Measurements from ENCODE around the gene INSRR. TPM values are rescaled to one million over a fixed set of nuclear protein-coding genes. Genes with fewer than 3 reads are reported as not detected.

The INSRR gene
- total and polyA plus RNA-seq, 7 experiments from 2014 or later, result 0.63 TPM; not detected in 6

GRCh38 chr1:156814571-156815260, 44.2 kb downstream of the INSRR start:
- Histone ChIP-seq H3K27me3 (ENCODE audit: control insufficient read depth in 2 of 2, insufficient read depth in 2 of 2, low read length in 2 of 2) (no peaks in the 10 kb centered on the region), H3K4me1 (ENCODE audit: control insufficient read depth in 2 of 2, insufficient read depth in 2 of 2, low read length in 2 of 2) (peaks cover 33 to 59% of the 10 kb centered on the region in 2 donors), H3K4me3 (ENCODE audit: low read length) (peak overlapping the region; percentile 83), H3K9me3 (ENCODE audit: control insufficient read depth in 2 of 3, low read length in 3 of 3) (no peaks in the 10 kb centered on the region), H3K36me3 (ENCODE audit: control insufficient read depth in 2 of 3, insufficient read depth in 3 of 3, low read length in 3 of 3) (peaks cover 0 to 14% (median 12%) of the 10 kb centered on the region in 3 experiments), H3K27ac (ENCODE audit: low read depth, low read length) (peak overlapping the region; percentile 98)
- CTCF ChIA-PET, result interaction anchor here (0.6 to 3.4 kb wide), 13 partner anchors 8 to 125 kb away, joined by 3 to 12 read pairs (median 3); partner anchors contain the start of genes HDGF and NTRK1
- ATAC-seq (no peak), DNase-seq (peak in 2 of 9 donors; percentile 36 to 58)
- Mint-ChIP-seq H3K4me3 (peak overlapping the region; percentile 82 to 97 (median 84)), H3K27ac (peak overlapping the region; percentile 97 to 100 (median 99)), H3K27me3 (no peaks in the 10 kb centered on the region), H3K9me3 (peaks cover 0 to 6% (median 0%) of the 10 kb centered on the region in 11 donors), H3K4me1 (peaks cover 45 to 72% (median 59%) of the 10 kb centered on the region in 7 donors), H3K36me3 (peaks cover 0 to 53% (median 15%) of the 10 kb centered on the region in 5 donors)
- intact Hi-C loops (cut with micrococcal nuclease), result loop anchor here in 1 of 2 donors (2.0 to 5.0 kb wide), 2 partner anchors 24 to 323 kb away; partner anchors contain the start of gene ETV3
- POLR2A ChIA-PET, result interaction anchor here (1.1 to 1.3 kb wide), 2 partner anchors 14 to 46 kb away, joined by 3 to 4 read pairs; partner anchors contain the start of gene NTRK1

GRCh38 chr1:156813750-156814570, 45.0 kb downstream of the INSRR start:
- ChIA-PET CTCF (interaction anchor here (0.6 to 3.4 kb wide), 14 partner anchors 9 to 167 kb away, joined by 3 to 12 read pairs (median 3); partner anchors contain the start of genes HDGF and NTRK1), POLR2A (interaction anchor here (1.3 kb wide), 1 partner anchor 47 kb away, joined by 4 read pairs; the partner anchor contains the start of gene NTRK1)
- DNase-seq, result peak; percentile 54 to 79 (median 70)
- H3K9me3 Mint-ChIP-seq, result peaks cover 0 to 6% (median 0%) of the 10 kb centered on the region in 11 donors
- peaks cover 45 to 76% (median 60%) of the 10 kb centered on the region in 7 donors for H3K4me1 Mint-ChIP-seq
- Histone ChIP-seq H3K9me3 (ENCODE audit: control insufficient read depth in 2 of 3, low read length in 3 of 3) (no peaks in the 10 kb centered on the region), H3K27ac (ENCODE audit: low read depth, low read length) (peak overlapping the region; percentile 98), H3K36me3 (ENCODE audit: control insufficient read depth in 2 of 3, insufficient read depth in 3 of 3, low read length in 3 of 3) (peaks cover 0 to 19% (median 14%) of the 10 kb centered on the region in 3 experiments), H3K27me3 (ENCODE audit: control insufficient read depth in 2 of 2, insufficient read depth in 2 of 2, low read length in 2 of 2) (no peaks in the 10 kb centered on the region), H3K4me3 (ENCODE audit: low read length) (peak overlapping the region; percentile 83), H3K4me1 (ENCODE audit: control insufficient read depth in 2 of 2, insufficient read depth in 2 of 2, low read length in 2 of 2) (peaks cover 33 to 59% of the 10 kb centered on the region in 2 donors)
- peaks cover 0 to 58% (median 15%) of the 10 kb centered on the region in 5 donors for H3K36me3 Mint-ChIP-seq
- intact Hi-C loops (cut with micrococcal nuclease), result loop anchor here in 1 of 2 donors (2.0 kb wide), 1 partner anchor 25 kb away; no protein-coding TSS in a partner anchor
- H3K27ac Mint-ChIP-seq, result peak overlapping the region; percentile 90 to 100 (median 99)
- no peaks in the 10 kb centered on the region for H3K27me3 Mint-ChIP-seq
- peak; percentile 45 for ATAC-seq
- peak overlapping the region; percentile 82 to 97 (median 84) for H3K4me3 Mint-ChIP-seq

GRCh38 chr1:156813298-156813697, 45.6 kb downstream of the INSRR start:
- no peak for DNase-seq
- intact Hi-C loops (cut with micrococcal nuclease), result no loop called here
- Mint-ChIP-seq H3K4me1 (peaks cover 48 to 79% (median 60%) of the 10 kb centered on the region in 7 donors), H3K27ac (peak overlapping the region in 8 of 9 donors; percentile 97 to 100 (median 99)), H3K4me3 (peak overlapping the region; percentile 82 to 97 (median 84)), H3K36me3 (peaks cover 0 to 62% (median 15%) of the 10 kb centered on the region in 5 donors), H3K27me3 (no peaks in the 10 kb centered on the region), H3K9me3 (peaks cover 0 to 6% (median 0%) of the 10 kb centered on the region in 11 donors)
- Histone ChIP-seq H3K36me3 (ENCODE audit: control insufficient read depth in 2 of 3, insufficient read depth in 3 of 3, low read length in 3 of 3) (peaks cover 0 to 25% (median 14%) of the 10 kb centered on the region in 3 experiments), H3K4me1 (ENCODE audit: control insufficient read depth in 2 of 2, insufficient read depth in 2 of 2, low read length in 2 of 2) (peaks cover 33 to 64% of the 10 kb centered on the region in 2 donors), H3K4me3 (ENCODE audit: low read length) (peak overlapping the region; percentile 83), H3K27ac (ENCODE audit: low read depth, low read length) (peak overlapping the region; percentile 98), H3K27me3 (ENCODE audit: control insufficient read depth in 2 of 2, insufficient read depth in 2 of 2, low read length in 2 of 2) (no peaks in the 10 kb centered on the region), H3K9me3 (ENCODE audit: control insufficient read depth in 2 of 3, low read length in 3 of 3) (no peaks in the 10 kb centered on the region)
- POLR2A ChIA-PET, result interaction anchor here (1.3 kb wide), 1 partner anchor 47 kb away, joined by 4 read pairs; the partner anchor contains the start of gene NTRK1
- CTCF ChIA-PET, result interaction anchor here (1.1 to 3.4 kb wide), 4 partner anchors 8 to 124 kb away, joined by 3 to 12 read pairs (median 6); partner anchors contain the start of gene NTRK1
- no peak for ATAC-seq

GRCh38 chr1:156812293-156812990, 46.5 kb downstream of the INSRR start:
- H3K4me3 Mint-ChIP-seq, result peak overlapping the region in 9 of 10 donors; percentile 31 to 97 (median 82)
- Histone ChIP-seq H3K9me3 (ENCODE audit: control insufficient read depth in 2 of 3, low read length in 3 of 3) (no peaks in the 10 kb centered on the region), H3K4me1 (ENCODE audit: control insufficient read depth in 2 of 2, insufficient read depth in 2 of 2, low read length in 2 of 2) (peaks cover 33 to 63% of the 10 kb centered on the region in 2 donors), H3K27ac (ENCODE audit: low read depth, low read length) (no peak overlapping the region), H3K4me3 (ENCODE audit: low read length) (no peak overlapping the region), H3K27me3 (ENCODE audit: control insufficient read depth in 2 of 2, insufficient read depth in 2 of 2, low read length in 2 of 2) (no peaks in the 10 kb centered on the region), H3K36me3 (ENCODE audit: control insufficient read depth in 2 of 3, insufficient read depth in 3 of 3, low read length in 3 of 3) (peaks cover 0 to 34% (median 14%) of the 10 kb centered on the region in 3 experiments)
- intact Hi-C loops (cut with micrococcal nuclease), result no loop called here
- peaks cover 0 to 6% (median 0%) of the 10 kb centered on the region in 11 donors for H3K9me3 Mint-ChIP-seq
- DNase-seq, result no peak
- H3K27ac Mint-ChIP-seq, result peak overlapping the region; percentile 55 to 100 (median 99)
- ChIA-PET POLR2A (interaction anchor here (0.7 kb wide), 1 partner anchor 12 kb away, joined by 3 read pairs; no protein-coding TSS in a partner anchor), CTCF (interaction anchor here (0.8 to 3.4 kb wide), 5 partner anchors 25 to 123 kb away, joined by 3 to 12 read pairs (median 4); partner anchors contain the start of gene NTRK1)
- H3K36me3 Mint-ChIP-seq, result peaks cover 0 to 69% (median 18%) of the 10 kb centered on the region in 5 donors
- ATAC-seq, result no peak
- no peaks in the 10 kb centered on the region for H3K27me3 Mint-ChIP-seq
- H3K4me1 Mint-ChIP-seq, result peaks cover 56 to 82% (median 69%) of the 10 kb centered on the region in 7 donors

DNA sequence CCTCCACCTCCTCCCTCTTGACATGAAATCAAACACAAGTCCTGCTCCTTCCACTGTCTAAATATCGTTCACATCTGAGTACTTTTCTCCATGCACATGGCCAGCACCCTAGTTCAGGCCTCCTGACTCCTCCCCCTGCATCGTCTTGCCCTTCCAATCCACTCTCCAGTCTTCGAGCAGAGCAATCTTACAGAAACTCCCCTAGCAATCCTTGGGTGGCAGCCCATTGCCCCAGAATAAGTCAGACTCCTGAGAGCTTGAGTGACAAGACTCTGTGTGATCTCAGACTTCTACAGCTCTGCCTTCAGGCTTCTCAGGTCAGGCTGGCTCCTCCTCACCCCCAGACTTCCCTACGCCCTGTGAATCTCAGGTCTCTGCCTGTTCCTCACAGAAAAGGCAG, 47.7 kb downstream of the INSRR start:
- no peak for DNase-seq
- Mint-ChIP-seq H3K36me3 (peaks cover 0 to 71% (median 25%) of the 10 kb centered on the region in 5 donors), H3K27me3 (no peaks in the 10 kb centered on the region), H3K9me3 (peaks cover 0 to 3% (median 0%) of the 10 kb centered on the region in 11 donors), H3K27ac (peak overlapping the region in 8 of 9 donors; percentile 2 to 100 (median 80)), H3K4me1 (peaks cover 54 to 80% (median 60%) of the 10 kb centered on the region in 7 donors), H3K4me3 (peak overlapping the region in 2 of 10 donors; percentile 12 to 97)
- no peak for ATAC-seq
- intact Hi-C loops (cut with micrococcal nuclease), result no loop called here
- peaks cover 0 to 46% (median 21%) of the 10 kb centered on the region in 3 experiments for H3K36me3 ChIP-seq (ENCODE audit: control insufficient read depth in 2 of 3, insufficient read depth in 3 of 3, low read length in 3 of 3)
- no peaks in the 10 kb centered on the region for H3K27me3 ChIP-seq (ENCODE audit: control insufficient read depth in 2 of 2, insufficient read depth in 2 of 2, low read length in 2 of 2)
- no peak overlapping the region for H3K27ac ChIP-seq (ENCODE audit: low read depth, low read length)
- H3K4me3 ChIP-seq (ENCODE audit: low read length), result no peak overlapping the region
- POLR2A ChIA-PET, result no interaction called here
- H3K4me1 ChIP-seq (ENCODE audit: control insufficient read depth in 2 of 2, insufficient read depth in 2 of 2, low read length in 2 of 2), result peaks cover 26 to 61% of the 10 kb centered on the region in 2 donors
- CTCF ChIA-PET, result no interaction called here
- no peaks in the 10 kb centered on the region for H3K9me3 ChIP-seq (ENCODE audit: control insufficient read depth in 2 of 3, low read length in 3 of 3)
